Stomach (tissue), 9 donors: ENCODE data around the gene HAGH. TPM values are rescaled to one million over a fixed set of nuclear protein-coding genes. Genes with fewer than 3 reads are reported as not detected.

Experiments
- DNase-seq, 2 donors: peaks; one replicate each; pipeline versions ENCODE4 v3.0.0 to v3.0.0-alpha.2; 2013 to 2019
- H3K27ac ChIP-seq, 5 donors: fragments of 200-600 bp in 4 of 5; sonication (generic) in 4 of 5; one replicate each; pipeline ENCODE4 v1.5.1; 2013 to 2019; ENCODE audit warnings: mild to moderate bottlenecking in 1 of 5, moderate library complexity in 1 of 5
- H3K27me3 ChIP-seq, 3 donors: fragments of 200-600 bp; sonication (generic); one replicate each; pipeline ENCODE4 v1.5.1; 2017 to 2019; ENCODE audit warnings: mixed run types in 1 of 3
- H3K36me3 ChIP-seq, 4 donors: fragments of 200-600 bp; sonication (generic); 1 replicate in 3 of 4; 2 replicates in 1 of 4; pipeline ENCODE4 v1.5.1; 2016 to 2019
- H3K4me1 ChIP-seq, 4 donors: fragments of 200-600 bp; sonication (generic); one replicate each; pipeline ENCODE4 v1.5.1; 2016 to 2019
- H3K4me3 ChIP-seq, 4 donors: fragments of 200-600 bp; sonication (generic) in 3 of 4; one replicate each; pipeline ENCODE4 v1.5.1; 2016 to 2019; ENCODE audit warnings: mild to moderate bottlenecking in 1 of 4
- H3K9me3 ChIP-seq, 4 donors: fragments of 200-600 bp; sonication (generic); one replicate each; pipeline ENCODE4 v1.5.1; 2016 to 2019
- EP300 ChIP-seq: sonication (generic); formaldehyde crosslinking; IDR thresholded peaks from one replicate; pipeline ENCODE4 v1.6.1; 2017; ENCODE audit warnings: antibody characterized with exemption
- POLR2A ChIP-seq, 4 donors: fragments of 450-650 bp; IDR thresholded peaks; one replicate each; pipeline ENCODE4 v1.6.1; 2016; ENCODE audit warnings: antibody characterized with exemption in 4 of 4, control low read depth in 2 of 4, mild to moderate bottlenecking in 1 of 4, moderate library complexity in 1 of 4
- POLR2AphosphoS5 ChIP-seq, 3 donors: sonication (generic); formaldehyde crosslinking; IDR thresholded peaks; one replicate each; pipeline ENCODE4 v1.6.1; 2016; ENCODE audit warnings: antibody characterized with exemption in 3 of 3
- WGBS, 5 donors: extraction: QIAGEN DNeasy Blood & Tissue Kit in 3 of 5; methylation state at CpG; one replicate each; pipeline versions ENCODE4 v1.1.5 to v1.1.7; 2013 to 2018; 5-methylcytosine and 5-hydroxymethylcytosine counted together
- intact Hi-C: fragments of 100-400 bp; cut with DNase I; formaldehyde crosslinking; loops from one replicate; pipeline ENCODE4 v1.15.1; 2023; ENCODE audit warnings: low total_unique reads
- polyA plus RNA-seq, 3 donors: library from polyadenylated mRNA; stranded (reverse); fragments of 200-250 nt; gene quantifications; one replicate each; pipeline ENCODE4 v1.2.3, GENCODE V29; 2013
- total RNA-seq, 5 donors: library from RNA; depleted of rRNA; stranded (reverse); fragments of >200 nt; gene quantifications; one replicate each; pipeline versions ENCODE4 v1.1.0 to v1.2.3, GENCODE V29; 2014 to 2016
- TF ChIP-seq, protein P1 (sequence below), 7 experiments: fragments of 450-650 bp in 4 of 7; fragments of 200-600 bp in 3 of 7; sonication (generic) in 3 of 7; IDR thresholded peaks; one replicate each; pipeline ENCODE4 v1.5.1; 2016 to 2019; ENCODE audit warnings: antibody characterized with exemption in 7 of 7, control low read depth in 2 of 7, mild to moderate bottlenecking in 1 of 7
- donor health status: healthy with polysubstance abuse.
- donor health status: Bipolar disorder and iron deficiency.
- donor health status: healthy.

Gene HAGH
- total and polyA plus RNA-seq, 8 donors, result 30.3 to 119 (median 69.2) TPM

DNA sequence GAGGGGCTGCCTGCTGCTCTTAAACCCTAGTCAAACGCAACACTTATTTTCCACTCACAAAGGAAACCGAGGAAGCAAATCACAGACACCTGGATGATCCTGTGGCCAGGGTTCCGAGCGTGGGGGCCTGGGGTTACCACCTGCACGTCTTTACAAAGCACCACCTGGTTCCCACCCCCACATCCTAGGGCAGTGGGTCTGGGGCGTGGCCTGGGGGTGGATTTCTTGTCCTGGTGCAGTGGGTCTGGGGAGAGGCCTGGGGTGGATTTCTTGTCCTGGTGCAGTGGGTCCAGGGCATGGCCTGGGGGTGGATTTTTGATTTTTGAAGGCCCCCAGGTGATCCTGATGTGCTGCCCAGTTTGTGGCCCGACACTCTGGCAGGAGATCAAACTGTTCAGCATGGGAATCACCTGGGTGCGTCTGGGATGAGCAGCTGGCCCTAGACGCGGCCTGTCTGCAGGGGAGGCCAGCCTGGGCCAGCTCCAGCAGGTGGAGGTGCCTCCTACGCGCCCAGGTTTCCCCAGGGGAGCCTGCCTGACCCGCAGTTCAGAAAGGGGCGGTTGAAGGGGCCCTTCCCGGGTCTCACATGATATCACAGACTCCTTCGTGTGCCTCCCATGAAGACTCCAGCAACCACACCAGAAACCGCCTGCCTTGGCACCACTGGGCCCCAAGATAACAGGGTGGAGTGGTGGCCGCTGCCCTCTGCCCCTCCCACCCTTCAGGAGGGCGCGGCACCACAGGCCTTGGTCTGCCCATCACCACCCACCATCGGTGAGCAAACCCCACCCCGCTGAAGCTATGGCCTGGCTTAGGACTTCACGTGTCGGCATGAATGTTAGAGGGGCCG, 6.3 kb downstream of the HAGH start:
- H3K9me3 ChIP-seq, result no peaks in the 10 kb centered on the region
- WGBS, 5 donors, result 85 to 87% (median 85%) methylated on average over 14 to 25 of the region's 25 CpGs
- no peak overlapping the region for H3K4me3 ChIP-seq
- H3K27ac ChIP-seq, result no peak overlapping the region
- TF ChIP-seq, protein P1, sequence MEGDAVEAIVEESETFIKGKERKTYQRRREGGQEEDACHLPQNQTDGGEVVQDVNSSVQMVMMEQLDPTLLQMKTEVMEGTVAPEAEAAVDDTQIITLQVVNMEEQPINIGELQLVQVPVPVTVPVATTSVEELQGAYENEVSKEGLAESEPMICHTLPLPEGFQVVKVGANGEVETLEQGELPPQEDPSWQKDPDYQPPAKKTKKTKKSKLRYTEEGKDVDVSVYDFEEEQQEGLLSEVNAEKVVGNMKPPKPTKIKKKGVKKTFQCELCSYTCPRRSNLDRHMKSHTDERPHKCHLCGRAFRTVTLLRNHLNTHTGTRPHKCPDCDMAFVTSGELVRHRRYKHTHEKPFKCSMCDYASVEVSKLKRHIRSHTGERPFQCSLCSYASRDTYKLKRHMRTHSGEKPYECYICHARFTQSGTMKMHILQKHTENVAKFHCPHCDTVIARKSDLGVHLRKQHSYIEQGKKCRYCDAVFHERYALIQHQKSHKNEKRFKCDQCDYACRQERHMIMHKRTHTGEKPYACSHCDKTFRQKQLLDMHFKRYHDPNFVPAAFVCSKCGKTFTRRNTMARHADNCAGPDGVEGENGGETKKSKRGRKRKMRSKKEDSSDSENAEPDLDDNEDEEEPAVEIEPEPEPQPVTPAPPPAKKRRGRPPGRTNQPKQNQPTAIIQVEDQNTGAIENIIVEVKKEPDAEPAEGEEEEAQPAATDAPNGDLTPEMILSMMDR (IDR thresholded peaks at IDR 0.05), result no peak
- TF ChIP-seq EP300, result no peak
- TF ChIP-seq POLR2AphosphoS5 (IDR thresholded peaks at IDR 0.05), result no peak
- TF ChIP-seq POLR2A (IDR thresholded peaks at IDR 0.05), result no peak
- no peak for DNase-seq
- intact Hi-C loops, result no loop called here
- peaks cover 29 to 78% (median 77%) of the 10 kb centered on the region in 4 donors for H3K36me3 ChIP-seq
- H3K4me1 ChIP-seq, result peaks cover 4 to 21% (median 18%) of the 10 kb centered on the region in 4 donors
- H3K27me3 ChIP-seq, result no peaks in the 10 kb centered on the region

DNA sequence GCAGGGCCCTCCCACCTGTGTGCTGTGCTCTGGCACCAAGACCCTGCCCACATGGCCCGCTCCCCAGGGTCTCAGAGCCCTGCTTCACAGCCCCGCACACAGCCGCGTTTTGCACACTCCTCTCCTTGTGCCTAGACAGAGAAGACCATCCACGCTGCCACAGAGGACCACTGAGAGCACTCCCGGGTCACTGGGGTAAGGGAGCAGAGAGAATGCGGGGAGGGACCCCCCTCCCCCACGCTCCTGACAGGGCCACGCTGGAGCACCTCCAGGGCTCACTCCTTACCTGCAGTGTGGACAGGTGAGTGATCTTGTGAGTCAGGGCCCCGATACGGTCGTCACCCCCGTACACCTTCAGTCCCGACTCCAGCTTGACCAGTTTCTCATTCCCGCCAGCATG, 7.0 kb downstream of the HAGH start:
- 88 to 97% (median 94%) methylated on average over 9 to 15 of the region's 15 CpGs for WGBS, 5 donors
- Histone ChIP-seq H3K27me3 (no peaks in the 10 kb centered on the region), H3K9me3 (no peaks in the 10 kb centered on the region), H3K4me3 (no peak overlapping the region), H3K4me1 (peaks cover 0 to 14% (median 11%) of the 10 kb centered on the region in 4 donors), H3K27ac (no peak overlapping the region), H3K36me3 (peaks cover 29 to 85% (median 83%) of the 10 kb centered on the region in 4 donors)
- intact Hi-C loops, result no loop called here
- DNase-seq, result no peak
- no peak for TF ChIP-seq EP300
- TF ChIP-seq, protein P1 (IDR thresholded peaks at IDR 0.05), result no peak
- TF ChIP-seq POLR2A (IDR thresholded peaks at IDR 0.05), result no peak
- TF ChIP-seq POLR2AphosphoS5 (IDR thresholded peaks at IDR 0.05), result no peak

DNA sequence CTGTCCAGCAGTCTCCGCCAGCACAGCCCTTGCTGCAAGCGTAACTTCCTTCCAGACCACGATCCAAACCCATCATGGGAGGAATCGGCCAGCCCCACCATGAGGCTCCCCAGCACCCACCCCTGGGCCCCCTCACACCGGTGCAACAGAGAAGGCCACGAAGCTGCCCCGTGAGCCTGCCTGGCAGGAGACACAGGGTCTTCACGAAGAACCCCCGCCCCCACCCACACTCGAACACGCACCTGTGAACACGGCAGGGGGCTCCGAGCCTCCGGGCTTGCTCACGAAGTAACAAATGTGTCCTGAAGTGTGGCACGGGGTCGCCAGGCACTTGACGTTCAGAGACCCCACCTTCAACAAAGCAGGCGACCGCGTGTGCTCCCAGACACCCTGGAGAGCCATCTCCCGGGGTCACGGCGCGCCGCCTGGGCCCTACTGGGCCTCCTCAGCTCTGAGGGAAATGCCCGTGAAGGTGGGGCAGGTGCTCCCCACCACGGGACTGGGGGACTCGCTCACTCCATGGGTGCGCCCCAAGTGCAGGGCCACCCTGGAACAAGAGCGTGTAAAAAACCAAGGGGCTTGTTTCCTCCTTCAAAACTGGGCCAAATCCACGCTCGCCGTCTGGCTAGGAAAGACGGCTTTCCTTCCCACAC, 7.6 kb downstream of the HAGH start:
- TF ChIP-seq POLR2AphosphoS5 (IDR thresholded peaks at IDR 0.05) (no peak), EP300 (no peak)
- TF ChIP-seq, protein P1 (IDR thresholded peaks at IDR 0.05), result no peak
- peaks cover 29 to 91% (median 87%) of the 10 kb centered on the region in 4 donors for H3K36me3 ChIP-seq
- no peaks in the 10 kb centered on the region for H3K27me3 ChIP-seq
- intact Hi-C loops, result no loop called here
- peaks cover 0 to 8% (median 5%) of the 10 kb centered on the region in 4 donors for H3K4me1 ChIP-seq
- H3K9me3 ChIP-seq, result no peaks in the 10 kb centered on the region
- H3K4me3 ChIP-seq, result no peak overlapping the region
- DNase-seq, result no peak
- no peak overlapping the region for H3K27ac ChIP-seq
- WGBS, 5 donors, result 92 to 96% (median 95%) methylated on average over 35 of the region's 35 CpGs

DNA sequence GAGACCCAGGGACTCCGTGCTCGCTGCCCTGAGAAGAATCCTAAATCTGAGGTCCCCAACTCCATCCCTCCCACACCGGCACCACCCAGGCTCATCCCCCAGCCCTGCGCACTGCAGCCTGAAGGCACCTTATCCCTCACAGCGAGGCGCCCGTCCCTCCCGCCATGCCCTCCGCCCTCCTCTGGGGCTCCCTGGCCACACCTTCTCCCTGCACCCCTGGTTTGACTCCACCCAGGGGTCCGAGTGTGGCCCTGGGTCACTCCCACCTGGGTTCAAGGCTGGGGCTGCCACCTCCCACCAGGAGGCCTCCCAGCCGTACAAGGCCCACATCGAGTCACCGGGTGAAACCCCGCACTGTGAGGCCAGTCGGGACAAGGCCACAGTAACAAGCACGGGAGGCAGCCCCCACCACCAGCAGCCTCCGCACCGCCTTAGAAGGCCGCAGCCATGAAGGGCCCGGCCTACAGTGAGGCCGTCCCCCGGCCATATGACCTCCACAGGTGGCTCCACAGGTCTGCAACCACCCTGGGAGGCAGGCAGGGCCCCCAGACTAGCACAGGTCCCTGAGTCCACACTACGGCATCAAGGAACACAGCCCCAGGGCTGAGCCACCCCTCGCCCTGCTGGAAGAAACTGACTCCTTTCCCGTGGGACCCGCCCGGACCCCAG, 8.3 kb downstream of the HAGH start:
- 92 to 96% (median 94%) methylated on average over 13 to 27 of the region's 27 CpGs for whole genome bisulfite sequencing, 5 donors
- H3K27ac ChIP-seq, result no peak overlapping the region
- no peak for TF ChIP-seq POLR2AphosphoS5 (IDR thresholded peaks at IDR 0.05)
- TF ChIP-seq, protein P1 (IDR thresholded peaks at IDR 0.05), result no peak
- no peak for TF ChIP-seq EP300
- peak in 1 of 4 donors; percentile 10 for TF ChIP-seq POLR2A (IDR thresholded peaks at IDR 0.05)
- intact Hi-C loops, result no loop called here
- no peaks in the 10 kb centered on the region for H3K27me3 ChIP-seq
- no peak overlapping the region for H3K4me3 ChIP-seq
- peaks cover 0 to 4% (median 0%) of the 10 kb centered on the region in 4 donors for H3K4me1 ChIP-seq
- no peak for DNase-seq
- peaks cover 29 to 96% (median 93%) of the 10 kb centered on the region in 4 donors for H3K36me3 ChIP-seq
- H3K9me3 ChIP-seq, result no peaks in the 10 kb centered on the region
